H9 (cell line): ENCODE measurements around the gene AP2A2. TPM values are rescaled to one million over a fixed set of nuclear protein-coding genes. Genes with fewer than 3 reads are reported as not detected.

Experiments used
- DNase-seq: peaks from one replicate; pipeline ENCODE4 v3.0.0-alpha.2; 2017
- H2AFZ ChIP-seq: one replicate; pipeline ENCODE4 v1.6.1; 2013; ENCODE audit warnings: mild to moderate bottlenecking, low read length, control low read depth, moderate library complexity
- H2AK5ac ChIP-seq: 2 replicates; pipeline ENCODE4 v1.6.1; 2013; ENCODE audit warnings: low read length, control low read depth, mixed read lengths; ENCODE audit not compliant: insufficient read length
- H2BK120ac ChIP-seq: one replicate; pipeline ENCODE4 v1.6.1; 2013; ENCODE audit warnings: low read depth, mild to moderate bottlenecking, low read length, control low read depth, inconsistent platforms; ENCODE audit not compliant: poor library complexity, severe bottlenecking
- H2BK12ac ChIP-seq: 2 replicates; pipeline ENCODE4 v1.6.1; 2013; ENCODE audit warnings: low read length, control low read depth, mixed read lengths, low read depth; ENCODE audit not compliant: insufficient read length
- H2BK15ac ChIP-seq: 2 replicates; pipeline ENCODE4 v1.6.1; 2013; ENCODE audit warnings: low read depth, low read length, control low read depth
- H2BK20ac ChIP-seq: one replicate; pipeline ENCODE4 v1.6.1; 2013; ENCODE audit warnings: low read depth, mild to moderate bottlenecking, low read length, control low read depth, inconsistent platforms; ENCODE audit not compliant: poor library complexity, severe bottlenecking
- H2BK5ac ChIP-seq: 2 replicates; pipeline ENCODE4 v1.6.1; 2013; ENCODE audit warnings: low read length, control low read depth, mixed read lengths; ENCODE audit not compliant: insufficient read length
- H3K14ac ChIP-seq: 2 replicates; pipeline ENCODE4 v1.6.1; 2013; ENCODE audit warnings: low read length, control low read depth; ENCODE audit not compliant: insufficient read depth
- H3K18ac ChIP-seq: 2 replicates; pipeline ENCODE4 v1.6.1; 2013; ENCODE audit warnings: low read depth, mild to moderate bottlenecking, mixed read lengths, low read length, control low read depth; ENCODE audit not compliant: insufficient read length
- H3K23ac ChIP-seq: 2 replicates; pipeline ENCODE4 v1.6.1; 2013; ENCODE audit warnings: low read length, control low read depth, mixed read lengths, low read depth; ENCODE audit not compliant: insufficient read length
- H3K23me2 ChIP-seq: 2 replicates; pipeline ENCODE4 v1.6.1; 2013; ENCODE audit warnings: low read depth, mild to moderate bottlenecking, mixed read lengths, low read length, control low read depth; ENCODE audit not compliant: insufficient read length, poor library complexity, severe bottlenecking
- H3K27ac ChIP-seq: 2 replicates; pipeline ENCODE4 v1.5.1; 2013; ENCODE audit warnings: low read length, control low read depth, mixed read lengths, low read depth; ENCODE audit not compliant: insufficient read length
- H3K27me3 ChIP-seq: 2 replicates; pipeline ENCODE4 v1.6.1; 2013; ENCODE audit warnings: low read length, control low read depth, inconsistent platforms; ENCODE audit not compliant: insufficient read depth
- H3K4ac ChIP-seq: 2 replicates; pipeline ENCODE4 v1.6.1; 2013; ENCODE audit warnings: low read depth, mild to moderate bottlenecking, control low read depth, inconsistent platforms, low read length, moderate library complexity
- H3K4me1 ChIP-seq: 2 replicates; pipeline ENCODE4 v1.6.1; 2013; ENCODE audit warnings: low read length, control low read depth, inconsistent platforms; ENCODE audit not compliant: insufficient read depth
- H3K4me2 ChIP-seq: 2 replicates; pipeline ENCODE4 v1.6.1; 2013; ENCODE audit warnings: low read length, control low read depth, mixed read lengths; ENCODE audit not compliant: insufficient read length, insufficient read depth
- H3K56ac ChIP-seq: 2 replicates; pipeline ENCODE4 v1.6.1; 2013; ENCODE audit warnings: low read depth, mild to moderate bottlenecking, mixed read lengths, low read length, control low read depth; ENCODE audit not compliant: insufficient read length
- H3K79me1 ChIP-seq: 2 replicates; pipeline ENCODE4 v1.6.1; 2013; ENCODE audit warnings: low read depth, mild to moderate bottlenecking, moderate library complexity, low read length, control low read depth, inconsistent platforms; ENCODE audit not compliant: insufficient read depth, poor library complexity, severe bottlenecking
- H3K79me2 ChIP-seq: 2 replicates; pipeline ENCODE4 v1.6.1; 2013; ENCODE audit warnings: low read length, control low read depth, inconsistent platforms; ENCODE audit not compliant: insufficient read depth
- H3K9ac ChIP-seq: 2 replicates; pipeline ENCODE4 v1.6.1; 2013; ENCODE audit warnings: low read length, control low read depth, mixed read lengths; ENCODE audit not compliant: insufficient read length; ENCODE audit errors: extremely low read depth
- H3K9me3 ChIP-seq: one replicate; pipeline ENCODE4 v1.6.1; 2013; ENCODE audit warnings: low read depth, low read length, inconsistent platforms; ENCODE audit not compliant: control insufficient read depth
- H3T11ph ChIP-seq: one replicate; pipeline ENCODE4 v1.6.1; 2013; ENCODE audit warnings: mild to moderate bottlenecking, low read length, control low read depth, inconsistent platforms
- H4K20me1 ChIP-seq: one replicate; pipeline ENCODE4 v1.6.1; 2013; ENCODE audit not compliant: control insufficient read depth, insufficient read length, insufficient read depth
- H4K5ac ChIP-seq: 2 replicates; pipeline ENCODE4 v1.6.1; 2013; ENCODE audit warnings: low read depth, mild to moderate bottlenecking, mixed read lengths, low read length, control low read depth; ENCODE audit not compliant: insufficient read length
- H4K8ac ChIP-seq: replicated peaks from 2 replicates; pipeline ENCODE4 v1.6.1; 2013; ENCODE audit warnings: low read length, control low read depth, mixed read lengths, low read depth; ENCODE audit not compliant: insufficient read length
- H4K91ac ChIP-seq: 2 replicates; pipeline ENCODE4 v1.6.1; 2013; ENCODE audit warnings: low read depth, mild to moderate bottlenecking, moderate library complexity, mixed read lengths, low read length, control low read depth; ENCODE audit not compliant: insufficient read length
- H3K27ac Mint-ChIP-seq, 3 experiments: 2 replicates in 2 of 3; 3 replicates in 1 of 3; pipeline ENCODE4 v1.8.0; 2020 to 2021; ENCODE audit warnings: mixed read lengths in 3 of 3, mild to moderate bottlenecking in 1 of 3, moderate library complexity in 1 of 3
- H3K27me3 Mint-ChIP-seq: 2 replicates; pipeline ENCODE4 v1.8.0; 2021; ENCODE audit warnings: low read depth, mild to moderate bottlenecking, moderate library complexity, mixed read lengths
- H3K36me3 Mint-ChIP-seq, 3 experiments: 2 replicates in 2 of 3; 3 replicates in 1 of 3; pipeline ENCODE4 v1.8.0; 2020 to 2021; ENCODE audit warnings: low read depth in 3 of 3, mixed read lengths in 3 of 3; ENCODE audit not compliant: insufficient read depth in 1 of 3
- H3K4me1 Mint-ChIP-seq, 2 experiments: 2 replicates each; pipeline ENCODE4 v1.8.0; 2020; ENCODE audit warnings: mixed read lengths in 2 of 2
- H3K4me3 Mint-ChIP-seq, 2 experiments: 2 replicates in 1 of 2; 3 replicates in 1 of 2; pipeline ENCODE4 v1.8.0; 2020 to 2021; ENCODE audit warnings: mild to moderate bottlenecking in 2 of 2, mixed read lengths in 2 of 2, moderate library complexity in 1 of 2
- H3K9me3 Mint-ChIP-seq, 2 experiments: 2 replicates in 1 of 2; 3 replicates in 1 of 2; pipeline ENCODE4 v1.8.0; 2020; ENCODE audit warnings: mild to moderate bottlenecking in 2 of 2, mixed read lengths in 2 of 2, moderate library complexity in 1 of 2
- WGBS: extraction: QIAGEN DNeasy Blood & Tissue Kit; methylation state at CpG from one replicate; pipeline ENCODE4 v1.1.7; 2013; ENCODE audit warnings: missing lambda C conversion rate, low lambda C conversion rate, mixed read lengths; ENCODE audit not compliant: insufficient read length; ENCODE audit errors: extremely low coverage; 5-methylcytosine and 5-hydroxymethylcytosine counted together
- total RNA-seq: library from RNA; stranded (reverse); gene quantifications from 2 replicates; pipeline ENCODE4 v1.2.1, GENCODE V29; 2021
- TF ChIP-seq, protein P1 (sequence below): fragments of 200-600 bp; sonication (generic); conservative IDR thresholded peaks from 3 replicates; pipeline ENCODE4 v1.8.0; 2021; ENCODE audit warnings: antibody characterized with exemption, mild to moderate bottlenecking

AP2A2 gene
- total RNA-seq, 1 experiment from 2014 or later: 53.7 TPM

DNA sequence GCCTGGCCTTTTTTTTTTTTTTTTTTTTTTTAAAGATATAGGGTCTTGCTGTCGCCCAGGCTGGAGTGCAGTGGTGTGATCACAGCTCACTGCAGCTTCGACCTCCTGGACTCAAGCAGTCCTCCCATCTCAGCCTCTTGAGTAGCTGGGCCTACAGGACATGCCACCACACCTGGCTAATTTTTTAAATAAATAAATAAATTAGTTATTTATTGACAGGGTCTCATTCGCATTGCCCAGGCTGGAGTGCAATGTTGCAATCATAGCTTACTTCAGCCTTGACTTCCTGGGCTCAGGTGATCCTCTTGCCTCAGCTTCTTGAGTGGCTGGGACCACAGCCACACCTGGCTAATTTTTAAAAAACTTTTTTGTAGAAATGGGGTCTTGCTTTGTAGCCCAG, 10.5 kb downstream of the AP2A2 start:
- Histone ChIP-seq H3K4ac (no peak overlapping the region), H3K18ac (no peak overlapping the region), H3K23me2 (peaks cover 5% of the 10 kb centered on the region), H3K9ac (no peak overlapping the region), H4K8ac (no peak overlapping the region), H3K79me1 (peaks cover 10% of the 10 kb centered on the region), H3K27me3 (no peaks in the 10 kb centered on the region), H2BK120ac (no peak overlapping the region), H4K20me1 (no peaks in the 10 kb centered on the region), H3K56ac (no peak overlapping the region), H3T11ph (no peak overlapping the region), H4K5ac (no peak overlapping the region), H3K79me2 (peaks cover 18% of the 10 kb centered on the region; the same call in 1 of the 2 replicates), H3K4me1 (peaks cover 12% of the 10 kb centered on the region; the same call in 1 of the 2 replicates), H2BK5ac (no peak overlapping the region), H2BK20ac (no peak overlapping the region), H2BK12ac (no peak overlapping the region), H3K4me2 (no peak overlapping the region), H2AFZ (no peak overlapping the region), H3K23ac (no peak overlapping the region), H2AK5ac (no peak overlapping the region), H4K91ac (no peak overlapping the region), H2BK15ac (no peak overlapping the region), H3K9me3 (no peaks in the 10 kb centered on the region), H3K27ac (no peak overlapping the region), H3K14ac (no peak overlapping the region)
- TF ChIP-seq, protein P1, sequence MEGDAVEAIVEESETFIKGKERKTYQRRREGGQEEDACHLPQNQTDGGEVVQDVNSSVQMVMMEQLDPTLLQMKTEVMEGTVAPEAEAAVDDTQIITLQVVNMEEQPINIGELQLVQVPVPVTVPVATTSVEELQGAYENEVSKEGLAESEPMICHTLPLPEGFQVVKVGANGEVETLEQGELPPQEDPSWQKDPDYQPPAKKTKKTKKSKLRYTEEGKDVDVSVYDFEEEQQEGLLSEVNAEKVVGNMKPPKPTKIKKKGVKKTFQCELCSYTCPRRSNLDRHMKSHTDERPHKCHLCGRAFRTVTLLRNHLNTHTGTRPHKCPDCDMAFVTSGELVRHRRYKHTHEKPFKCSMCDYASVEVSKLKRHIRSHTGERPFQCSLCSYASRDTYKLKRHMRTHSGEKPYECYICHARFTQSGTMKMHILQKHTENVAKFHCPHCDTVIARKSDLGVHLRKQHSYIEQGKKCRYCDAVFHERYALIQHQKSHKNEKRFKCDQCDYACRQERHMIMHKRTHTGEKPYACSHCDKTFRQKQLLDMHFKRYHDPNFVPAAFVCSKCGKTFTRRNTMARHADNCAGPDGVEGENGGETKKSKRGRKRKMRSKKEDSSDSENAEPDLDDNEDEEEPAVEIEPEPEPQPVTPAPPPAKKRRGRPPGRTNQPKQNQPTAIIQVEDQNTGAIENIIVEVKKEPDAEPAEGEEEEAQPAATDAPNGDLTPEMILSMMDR: no peak
- H3K4me1 Mint-ChIP-seq: peaks cover 58 to 69% of the 10 kb centered on the region in 2 experiments
- H3K27ac Mint-ChIP-seq: no peak overlapping the region
- H3K9me3 Mint-ChIP-seq: no peaks in the 10 kb centered on the region; a peak in 1 of 5 replicates
- no peak overlapping the region for H3K4me3 Mint-ChIP-seq
- H3K36me3 Mint-ChIP-seq: no peaks in the 10 kb centered on the region; a peak in 2 of 7 replicates
- no peak for DNase-seq
- WGBS: no CpG with 5 or more reads among the region's 3 CpGs
- H3K27me3 Mint-ChIP-seq: peaks cover 6% of the 10 kb centered on the region
